ENCODE measurements around the gene COL20A1.
"Not testable (repeated sequence)": the region's sequence is repeated elsewhere in the genome, so short reads cannot be mapped to it uniquely, and the experiment has no call there.

Gene COL20A1

GRCh38 chr20:63291811-63292210, 1.2 kb upstream of the COL20A1 start:
- DNase-seq: no peak

- DNase-seq: no peak
Observed at GRCh38 chr20:63292292-63292701, 689 bp upstream of the COL20A1 start.

GRCh38 chr20:63293456-63293855, 470 bp downstream of the COL20A1 start:
- DNase-seq: no peak

- no peak for DNase-seq
Observed at GRCh38 chr20:63293871-63294535, 1.0 kb downstream of the COL20A1 start.

GRCh38 chr20:63294536-63294900, 1.5 kb downstream of the COL20A1 start:
- no peak for DNase-seq

- no peak for DNase-seq
Observed at GRCh38 chr20:63295018-63295417, 2.0 kb downstream of the COL20A1 start.

GRCh38 chr20:63295422-63295821, 2.4 kb downstream of the COL20A1 start:
- peak in 1 of 2 donors; percentile 12 for DNase-seq

- no peak for DNase-seq
Observed at GRCh38 chr20:63295846-63296245, 2.9 kb downstream of the COL20A1 start.

- no peak for DNase-seq
Observed at GRCh38 chr20:63296531-63297299, 3.7 kb downstream of the COL20A1 start.

- no peak for DNase-seq
Observed at GRCh38 chr20:63297371-63297781, 4.4 kb downstream of the COL20A1 start.

GRCh38 chr20:63297796-63298572, 5.0 kb downstream of the COL20A1 start:
- no peak for DNase-seq

GRCh38 chr20:63298731-63299312, 5.8 kb downstream of the COL20A1 start:
- no peak for DNase-seq

- DNase-seq: no peak
Observed at GRCh38 chr20:63301671-63302070, 8.7 kb downstream of the COL20A1 start.

- no peak for DNase-seq
Observed at GRCh38 chr20:63303095-63303666, 10.2 kb downstream of the COL20A1 start.

GRCh38 chr20:63305393-63305792, 12.4 kb downstream of the COL20A1 start:
- no peak for DNase-seq

- DNase-seq: not testable (repeated sequence)
Observed at GRCh38 chr20:63305933-63306672, 13.1 kb downstream of the COL20A1 start.

GRCh38 chr20:63306673-63307537, 13.9 kb downstream of the COL20A1 start:
- DNase-seq: no peak

- DNase-seq: no peak
Observed at GRCh38 chr20:63307538-63308217, 14.7 kb downstream of the COL20A1 start.

- no peak for DNase-seq
Observed at GRCh38 chr20:63308218-63308911, 15.4 kb downstream of the COL20A1 start.
